Suppressor macrophage (primary cell): ENCODE data around the gene C16orf86.
A peak's percentile ranks its signal among the peaks of the same experiment; 100 is the strongest.

ENCODE experiments used
- DNase-seq, 4 experiments: peaks; one replicate each; pipeline ENCODE4 v3.0.0-alpha.2; 2020 to 2022

C16orf86 gene

DNA sequence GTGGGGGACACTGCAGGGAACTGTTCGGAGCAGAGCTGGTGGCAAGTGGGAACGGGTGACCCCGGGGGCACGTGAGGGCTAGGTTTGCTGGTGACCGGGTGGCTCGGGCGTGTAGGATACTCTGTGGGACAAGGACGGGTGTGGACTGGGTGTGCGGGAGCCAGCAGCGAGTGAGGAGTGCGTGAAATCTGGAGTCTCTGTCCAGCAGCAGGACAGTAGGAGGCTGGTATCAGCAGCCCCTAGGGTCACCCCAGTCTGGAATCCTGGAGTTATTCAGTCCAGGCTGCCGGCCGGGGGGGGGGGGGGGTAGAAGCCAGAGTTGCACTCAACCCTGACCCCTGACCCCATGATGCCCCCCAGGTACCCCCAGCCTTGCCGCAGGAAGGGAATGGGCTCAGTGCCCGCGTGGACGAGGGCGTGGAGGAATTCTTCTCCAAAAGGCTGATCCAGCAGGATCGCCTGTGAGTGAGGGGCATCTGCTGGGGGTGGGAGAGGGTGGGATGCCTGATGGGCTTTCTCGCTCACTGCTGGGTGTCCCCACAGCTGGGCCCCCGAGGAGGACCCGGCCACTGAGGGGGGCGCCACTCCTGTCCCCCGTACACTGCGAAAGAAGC is 12.7 kb upstream of the C16orf86 start:
- DNase-seq, result no peak

- DNase-seq, result no peak
Measured at GRCh38 chr16:67654403-67654911, 12.2 kb upstream of the C16orf86 start.

DNA sequence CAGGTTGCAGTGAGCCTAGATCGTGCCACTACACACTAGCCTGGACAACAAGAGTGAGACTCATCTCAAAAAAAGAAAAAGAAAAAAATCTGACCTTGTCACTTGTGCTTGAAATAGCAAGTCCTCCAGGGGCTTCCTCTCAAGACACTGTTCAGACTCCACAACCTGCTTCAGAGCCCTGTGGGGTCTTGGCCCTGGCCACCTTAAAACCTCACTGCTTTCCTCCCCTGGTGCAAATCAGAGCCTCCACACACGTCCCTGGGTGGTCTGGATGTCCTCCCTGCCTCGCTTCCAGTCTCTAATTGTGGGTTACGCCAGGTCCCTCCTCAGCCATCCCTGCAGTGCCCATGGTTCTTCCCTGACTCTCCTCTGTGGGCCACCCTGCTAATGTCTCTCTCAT is 11.3 kb upstream of the C16orf86 start:
- no peak for DNase-seq

GRCh38 chr16:67656344-67657016 is 10.1 kb upstream of the C16orf86 start:
- no peak for DNase-seq

- no peak for DNase-seq
Measured at GRCh38 chr16:67657017-67657608, 9.5 kb upstream of the C16orf86 start.

GRCh38 chr16:67657751-67658518 is 8.7 kb upstream of the C16orf86 start:
- DNase-seq, result no peak

GRCh38 chr16:67658849-67659674 is 7.6 kb upstream of the C16orf86 start:
- DNase-seq, result no peak

DNA sequence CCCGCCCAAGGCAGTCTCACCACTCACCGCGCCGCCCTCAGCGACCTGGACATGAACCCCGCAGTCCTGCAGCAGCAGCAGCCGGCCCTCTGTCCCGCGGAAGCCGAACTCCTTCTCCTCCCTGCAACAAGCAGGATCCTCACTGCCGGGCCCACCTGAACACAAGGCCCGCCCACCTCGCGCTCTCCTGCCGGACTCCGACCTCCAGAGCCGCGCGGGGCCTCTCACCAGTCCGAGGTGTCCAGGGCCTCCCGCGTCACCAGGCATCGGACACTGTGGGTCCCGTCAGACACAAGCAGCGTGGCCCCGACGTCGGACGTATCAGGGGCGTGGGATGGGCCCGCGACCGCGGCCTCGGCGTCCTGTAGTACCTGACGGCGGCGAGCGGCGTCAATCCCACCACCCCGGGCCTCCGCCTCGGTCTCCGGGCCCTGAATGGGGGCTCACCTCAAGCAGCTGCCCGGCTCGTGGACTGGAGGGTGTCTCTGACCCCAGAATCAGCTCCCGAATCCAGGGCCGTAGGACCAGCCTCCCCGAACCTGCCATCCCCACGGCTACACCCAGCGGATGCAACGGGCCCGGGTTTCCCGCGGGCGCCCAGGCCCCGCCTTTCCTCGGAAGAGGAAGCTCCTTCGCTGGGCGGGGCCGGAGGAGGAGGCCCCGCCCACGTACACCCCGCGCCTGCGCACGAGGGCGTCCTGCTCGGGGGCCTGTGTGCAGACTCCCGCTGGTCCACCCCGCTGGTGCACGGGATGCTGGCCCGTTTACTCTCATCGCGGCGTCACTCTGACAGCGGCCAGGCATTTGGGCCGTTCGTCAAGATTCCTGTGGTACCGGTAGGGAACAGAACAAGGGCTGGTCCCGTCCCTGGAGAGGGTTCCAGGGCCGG is 6.7 kb upstream of the C16orf86 start, which contains the start of gene ACD:
Gene ACD (minus strand): TSS at position 586 of the 889 bp plus-strand sequence. CDS start 40 bp downstream, at position 546.
- DNase-seq, result peak; percentile 98 to 99 (median 99)

GRCh38 chr16:67660564-67661028 is 6.0 kb upstream of the C16orf86 start, which contains the start of gene PARD6A:
TSS of gene PARD6A (plus strand) at chr16:67660960. CDS start at chr16:67661039, 79 bp downstream.
- peak; percentile 95 to 99 (median 98) for DNase-seq

GRCh38 chr16:67661101-67661761 is 5.4 kb upstream of the C16orf86 start:
- peak in 3 of 4 experiments; percentile 10 to 43 (median 29) for DNase-seq

DNA sequence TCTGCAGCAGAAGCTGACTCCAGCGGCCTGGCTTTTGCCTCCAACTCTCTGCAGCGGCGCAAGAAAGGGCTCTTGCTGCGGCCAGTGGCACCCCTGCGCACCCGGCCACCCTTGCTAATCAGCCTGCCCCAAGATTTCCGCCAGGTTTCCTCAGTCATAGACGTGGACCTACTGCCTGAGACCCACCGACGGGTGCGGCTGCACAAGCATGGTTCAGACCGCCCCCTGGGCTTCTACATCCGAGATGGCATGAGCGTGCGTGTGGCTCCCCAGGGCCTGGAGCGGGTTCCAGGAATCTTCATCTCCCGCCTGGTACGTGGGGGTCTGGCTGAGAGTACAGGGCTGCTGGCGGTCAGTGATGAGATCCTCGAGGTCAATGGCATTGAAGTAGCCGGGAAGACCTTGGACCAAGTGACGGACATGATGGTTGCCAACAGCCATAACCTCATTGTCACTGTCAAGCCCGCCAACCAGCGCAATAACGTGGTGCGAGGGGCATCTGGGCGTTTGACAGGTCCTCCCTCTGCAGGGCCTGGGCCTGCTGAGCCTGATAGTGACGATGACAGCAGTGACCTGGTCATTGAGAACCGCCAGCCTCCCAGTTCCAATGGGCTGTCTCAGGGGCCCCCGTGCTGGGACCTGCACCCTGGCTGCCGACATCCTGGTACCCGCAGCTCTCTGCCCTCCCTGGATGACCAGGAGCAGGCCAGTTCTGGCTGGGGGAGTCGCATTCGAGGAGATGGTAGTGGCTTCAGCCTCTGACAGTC is 4.5 kb upstream of the C16orf86 start:
- no peak for DNase-seq

DNA sequence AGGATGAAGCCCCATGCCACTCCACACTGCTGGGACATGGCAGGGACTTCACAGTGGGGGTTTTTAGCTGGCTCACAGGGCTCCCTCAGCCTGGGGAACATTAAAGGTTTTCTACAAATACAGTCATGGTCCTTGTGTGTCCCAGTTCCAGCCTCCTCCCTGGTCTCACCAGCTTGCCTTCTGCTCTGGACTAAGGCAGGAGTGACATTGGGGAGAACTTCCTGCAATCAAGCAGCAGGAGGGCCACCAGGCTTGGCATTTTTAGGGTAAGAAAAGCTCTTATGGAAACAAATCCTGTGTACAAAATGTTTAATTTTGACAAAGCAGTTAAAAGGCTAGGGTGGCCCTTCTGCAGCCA is 4.0 kb upstream of the C16orf86 start:
- no peak for DNase-seq

DNA sequence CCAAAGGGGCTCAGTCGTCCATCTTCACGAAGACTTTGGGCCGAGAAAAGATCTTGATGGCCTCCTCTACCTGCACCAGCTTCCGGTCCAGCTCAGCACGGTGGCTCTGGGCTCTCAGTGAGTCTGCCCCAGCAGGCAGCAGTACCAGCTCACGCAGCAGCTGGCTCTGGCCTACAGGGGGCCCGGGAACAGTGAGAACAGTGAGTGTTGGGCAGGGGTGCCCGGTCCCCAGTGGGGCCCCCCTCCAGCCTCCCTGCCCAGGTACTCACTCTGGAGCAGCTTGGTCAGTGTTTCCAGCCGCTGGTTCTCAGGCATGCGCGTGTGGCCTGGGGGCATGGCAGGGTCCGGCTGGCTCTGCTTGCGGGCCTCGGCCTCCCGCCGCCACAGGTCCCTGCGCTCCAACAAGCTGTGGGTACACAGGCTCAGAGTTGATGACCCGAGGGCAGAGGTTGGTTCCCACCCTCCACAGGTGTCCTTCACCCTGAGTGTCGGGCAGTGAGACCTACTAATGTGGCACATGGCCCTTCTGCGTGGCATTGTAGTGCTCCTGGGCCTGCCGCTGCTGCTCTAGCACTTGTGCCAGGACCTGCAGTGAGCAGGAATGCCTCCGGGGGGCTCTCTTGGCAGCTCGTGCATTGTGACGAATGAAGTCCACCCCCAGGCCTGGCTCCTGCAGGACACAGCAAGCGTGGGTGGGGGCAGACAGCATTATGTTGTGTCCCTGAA is 3.3 kb upstream of the C16orf86 start:
- DNase-seq, result peak; percentile 40 to 69 (median 45)

GRCh38 chr16:67663877-67664222 is 2.8 kb upstream of the C16orf86 start:
- DNase-seq, result no peak

DNA sequence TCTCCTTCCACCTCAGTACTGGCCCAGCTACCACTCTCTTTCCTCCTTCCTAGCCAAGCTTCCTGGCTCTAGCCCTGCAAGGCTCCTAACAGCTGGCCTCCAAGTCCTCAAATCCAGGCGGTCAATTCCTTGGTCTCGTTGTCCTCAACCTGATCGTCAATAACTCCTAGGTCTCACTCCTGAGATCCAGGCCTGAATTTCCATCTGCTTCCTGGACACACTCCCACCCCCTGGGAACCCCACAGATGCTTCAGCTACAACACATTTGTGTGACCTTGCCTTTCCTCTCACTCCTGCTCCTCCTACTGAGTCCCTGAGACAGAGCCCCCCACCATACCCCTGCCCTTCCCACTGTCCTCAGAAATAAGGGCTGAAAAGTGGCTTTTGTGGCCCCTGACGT is 2.4 kb upstream of the C16orf86 start:
- DNase-seq, result no peak

- DNase-seq, result no peak
Measured at GRCh38 chr16:67664871-67665270, 1.7 kb upstream of the C16orf86 start.

GRCh38 chr16:67665598-67665997 is 1.0 kb upstream of the C16orf86 start:
- DNase-seq, result no peak

GRCh38 chr16:67666032-67666551 is 522 bp upstream of the C16orf86 start:
- DNase-seq, result peak; percentile 11 to 62 (median 44)

- no peak for DNase-seq
Measured at GRCh38 chr16:67667453-67667816, 821 bp downstream of the C16orf86 start.
